Naive thymus-derived CD4-positive, alpha-beta T cell (primary cell): Measurements from ENCODE around the gene CEP78. TPM values are rescaled to one million over a fixed set of nuclear protein-coding genes. Genes with fewer than 3 reads are reported as not detected.
A peak's percentile ranks its signal among the peaks of the same experiment; 100 is the strongest.

Source experiments
- ATAC-seq: fragments of 150-1000 bp; cut with Tn5 transposase; 2 replicates; pipeline ENCODE4 v1.10.0; 2021; ENCODE audit warnings: mild to moderate bottlenecking, moderate library complexity
- CTCF ChIA-PET: fragments of 350-600 bp; sonication (Branson Sonifier 250); formaldehyde crosslinking; loops from one replicate; lab custom pipeline; 2021; ENCODE audit warnings: antibody characterized with exemption; lab: Charles Lee
- POLR2A ChIA-PET: fragments of 350-600 bp; sonication (Branson Sonifier 250); formaldehyde crosslinking; loops from one replicate; lab custom pipeline; 2021; ENCODE audit warnings: antibody characterized with exemption, inconsistent platforms; lab: Charles Lee
- DNase-seq, 9 donors: peaks; one replicate each; pipeline versions ENCODE4 v3.0.0 to v3.0.0-alpha.2; 2020 to 2022; ENCODE audit warnings: mixed read lengths in 1 of 9
- H3K27ac ChIP-seq: one replicate; pipeline ENCODE4 v1.7.0; 2013; ENCODE audit warnings: mild to moderate bottlenecking, low read depth, low read length, moderate library complexity
- H3K27me3 ChIP-seq, 2 donors: one replicate each; pipeline ENCODE4 v1.7.0; 2013; ENCODE audit warnings: low read length in 2 of 2, mild to moderate bottlenecking in 2 of 2, moderate library complexity in 2 of 2; ENCODE audit not compliant: control insufficient read depth in 2 of 2, insufficient read depth in 2 of 2
- H3K36me3 ChIP-seq, 3 experiments: 1 replicate in 2 of 3; 2 replicates in 1 of 3; pipeline ENCODE4 v1.7.0; 2013; ENCODE audit warnings: low read length in 3 of 3, mild to moderate bottlenecking in 3 of 3, moderate library complexity in 1 of 3; ENCODE audit not compliant: insufficient read depth in 3 of 3, control insufficient read depth in 2 of 3
- H3K4me1 ChIP-seq, 2 donors: one replicate each; pipeline ENCODE4 v1.7.0; 2013; ENCODE audit warnings: low read length in 2 of 2, mild to moderate bottlenecking in 2 of 2, moderate library complexity in 1 of 2; ENCODE audit not compliant: control insufficient read depth in 2 of 2, insufficient read depth in 2 of 2
- H3K4me3 ChIP-seq: 2 replicates; pipeline ENCODE4 v1.7.0; 2013; ENCODE audit warnings: mild to moderate bottlenecking, low read length
- H3K9me3 ChIP-seq, 3 experiments: 1 replicate in 2 of 3; 2 replicates in 1 of 3; pipeline ENCODE4 v1.7.0; 2013; ENCODE audit warnings: low read length in 3 of 3; ENCODE audit not compliant: control insufficient read depth in 2 of 3
- H3K27ac Mint-ChIP-seq, 9 donors: one replicate each; pipeline ENCODE4 v1.8.0; 2020 to 2022; ENCODE audit warnings: mixed read lengths in 9 of 9, mild to moderate bottlenecking in 8 of 9, moderate library complexity in 5 of 9, inconsistent platforms in 2 of 9
- H3K27me3 Mint-ChIP-seq, 5 donors: one replicate each; pipeline ENCODE4 v1.8.0; 2021 to 2022; ENCODE audit warnings: mixed read lengths in 5 of 5, mild to moderate bottlenecking in 1 of 5
- H3K36me3 Mint-ChIP-seq, 5 donors: one replicate each; pipeline ENCODE4 v1.8.0; 2020 to 2022; ENCODE audit warnings: mixed read lengths in 5 of 5, mild to moderate bottlenecking in 3 of 5, inconsistent platforms in 1 of 5
- H3K4me1 Mint-ChIP-seq, 7 donors: one replicate each; pipeline ENCODE4 v1.8.0; 2020 to 2022; ENCODE audit warnings: mixed read lengths in 7 of 7, mild to moderate bottlenecking in 3 of 7, inconsistent platforms in 1 of 7
- H3K4me3 Mint-ChIP-seq, 10 donors: one replicate each; pipeline ENCODE4 v1.8.0; 2020 to 2022; ENCODE audit warnings: mild to moderate bottlenecking in 10 of 10, mixed read lengths in 10 of 10, moderate library complexity in 6 of 10, inconsistent platforms in 2 of 10
- H3K9me3 Mint-ChIP-seq, 11 donors: one replicate each; pipeline ENCODE4 v1.8.0; 2020 to 2022; ENCODE audit warnings: mixed read lengths in 11 of 11, mild to moderate bottlenecking in 4 of 11, inconsistent platforms in 1 of 11, moderate library complexity in 1 of 11
- intact Hi-C, 2 donors: fragments of 100-400 bp; cut with micrococcal nuclease; formaldehyde crosslinking; loops; one replicate each; pipeline ENCODE4 v1.15.1; 2023
- polyA plus RNA-seq, 2 donors: library from polyadenylated mRNA; unstranded; fragments of 300-500 nt; fragmentation: Illumina TruSeq; gene quantifications; one replicate each; pipeline ENCODE4 v1.2.3, GENCODE V29; 2021
- total RNA-seq, 6 experiments: library from RNA in 5 of 6; stranded (reverse) in 5 of 6; gene quantifications; 1 replicate in 5 of 6; 2 replicates in 1 of 6; pipeline ENCODE4 v1.2.3 and lab custom pipeline; 2021 to 2026

Gene CEP78
- total and polyA plus RNA-seq, 7 experiments from 2014 or later: 10.9 to 34.8 (median 23.1) TPM

DNA sequence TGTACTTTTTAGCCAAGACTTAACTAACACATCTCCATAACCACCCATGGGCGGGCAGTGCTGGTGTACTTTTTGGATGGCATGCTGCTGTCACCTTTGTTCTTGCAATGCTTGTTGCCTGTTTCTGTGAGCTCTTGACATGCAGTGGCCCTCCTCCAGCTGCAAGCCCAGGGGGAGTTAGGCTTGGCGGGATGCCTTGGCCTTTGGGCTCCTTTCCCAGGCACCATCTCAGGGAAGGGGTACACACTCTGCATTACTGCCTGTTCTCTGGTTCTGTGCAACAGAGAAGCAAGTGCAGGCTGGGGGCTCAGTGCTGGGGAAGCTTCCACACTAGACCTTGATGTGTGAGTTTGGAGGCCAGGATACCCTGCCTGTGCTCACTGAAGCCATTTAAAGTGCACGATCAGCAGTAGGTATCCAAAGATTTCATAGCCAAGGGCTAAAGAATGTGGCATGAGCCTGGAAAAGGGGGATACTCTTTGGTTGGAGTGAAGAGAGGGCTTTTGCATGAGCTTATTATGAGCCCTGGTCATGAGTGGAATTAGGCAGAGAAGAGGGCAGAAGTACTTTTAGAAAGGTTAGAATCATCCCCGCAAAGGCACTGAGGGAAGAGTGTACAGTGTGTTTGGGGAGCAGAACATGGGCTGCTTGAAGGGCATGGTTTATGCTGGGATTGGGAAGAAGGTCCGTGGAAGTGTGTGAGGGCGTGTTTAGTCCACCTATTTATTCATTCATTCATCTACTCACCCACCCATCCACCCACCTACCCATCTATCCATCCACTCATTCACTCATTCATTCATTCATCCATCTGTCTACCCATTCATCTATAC, 83.5 kb downstream of the CEP78 start:
- Histone ChIP-seq H3K27me3 (no peaks in the 10 kb centered on the region), H3K4me3 (no peak overlapping the region), H3K36me3 (peaks cover 0 to 50% (median 0%) of the 10 kb centered on the region in 3 experiments), H3K27ac (no peak overlapping the region), H3K4me1 (no peaks in the 10 kb centered on the region), H3K9me3 (no peaks in the 10 kb centered on the region)
- Mint-ChIP-seq H3K27ac (no peak overlapping the region), H3K9me3 (peaks cover 0 to 6% (median 0%) of the 10 kb centered on the region in 11 donors), H3K27me3 (no peaks in the 10 kb centered on the region), H3K36me3 (peaks cover 25 to 69% (median 55%) of the 10 kb centered on the region in 5 donors), H3K4me1 (peaks cover 0 to 7% (median 0%) of the 10 kb centered on the region in 7 donors), H3K4me3 (no peak overlapping the region)
- ChIA-PET CTCF (no interaction called here), POLR2A (no interaction called here)
- no peak for ATAC-seq
- intact Hi-C loops: no loop called here
- DNase-seq: no peak

DNA sequence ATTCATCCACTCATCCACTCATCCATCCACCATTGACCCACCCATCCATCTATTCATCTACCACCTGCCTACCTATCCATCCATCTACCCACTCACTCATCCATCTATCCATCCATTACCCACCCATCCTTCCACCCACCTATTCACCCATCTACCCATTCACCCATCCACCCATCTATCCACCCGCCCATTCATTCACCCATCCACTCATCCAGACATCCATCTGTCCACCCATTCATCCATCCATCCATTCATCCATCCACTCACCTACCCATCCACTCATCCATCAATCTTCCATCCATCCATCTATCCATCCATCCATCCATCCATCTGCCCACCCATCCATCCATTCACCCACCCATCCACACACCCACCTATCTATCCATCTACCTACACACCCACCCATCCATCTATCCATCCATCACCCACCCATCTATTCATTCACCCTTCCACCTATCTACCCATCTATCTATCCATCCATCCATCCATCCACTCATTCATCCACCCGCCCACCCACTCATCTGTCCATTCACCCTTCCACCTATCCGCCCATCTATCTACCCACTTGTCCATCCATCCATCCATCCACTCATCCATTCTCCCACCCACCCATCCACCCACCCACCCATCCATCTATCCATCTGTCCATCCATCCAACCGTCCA, 84.3 kb downstream of the CEP78 start:
- Histone ChIP-seq H3K4me1 (no peaks in the 10 kb centered on the region), H3K27me3 (no peaks in the 10 kb centered on the region), H3K9me3 (no peaks in the 10 kb centered on the region), H3K4me3 (no peak overlapping the region), H3K27ac (no peak overlapping the region), H3K36me3 (peaks cover 0 to 50% (median 0%) of the 10 kb centered on the region in 3 experiments)
- no peak for ATAC-seq
- no peak overlapping the region for H3K27ac Mint-ChIP-seq
- ChIA-PET POLR2A (no interaction called here), CTCF (no interaction called here)
- peaks cover 0 to 5% (median 4%) of the 10 kb centered on the region in 7 donors for H3K4me1 Mint-ChIP-seq
- peaks cover 0 to 6% (median 0%) of the 10 kb centered on the region in 11 donors for H3K9me3 Mint-ChIP-seq
- intact Hi-C loops: no loop called here
- peaks cover 25 to 65% (median 55%) of the 10 kb centered on the region in 5 donors for H3K36me3 Mint-ChIP-seq
- no peak for DNase-seq
- H3K27me3 Mint-ChIP-seq: no peaks in the 10 kb centered on the region
- no peak overlapping the region for H3K4me3 Mint-ChIP-seq

DNA sequence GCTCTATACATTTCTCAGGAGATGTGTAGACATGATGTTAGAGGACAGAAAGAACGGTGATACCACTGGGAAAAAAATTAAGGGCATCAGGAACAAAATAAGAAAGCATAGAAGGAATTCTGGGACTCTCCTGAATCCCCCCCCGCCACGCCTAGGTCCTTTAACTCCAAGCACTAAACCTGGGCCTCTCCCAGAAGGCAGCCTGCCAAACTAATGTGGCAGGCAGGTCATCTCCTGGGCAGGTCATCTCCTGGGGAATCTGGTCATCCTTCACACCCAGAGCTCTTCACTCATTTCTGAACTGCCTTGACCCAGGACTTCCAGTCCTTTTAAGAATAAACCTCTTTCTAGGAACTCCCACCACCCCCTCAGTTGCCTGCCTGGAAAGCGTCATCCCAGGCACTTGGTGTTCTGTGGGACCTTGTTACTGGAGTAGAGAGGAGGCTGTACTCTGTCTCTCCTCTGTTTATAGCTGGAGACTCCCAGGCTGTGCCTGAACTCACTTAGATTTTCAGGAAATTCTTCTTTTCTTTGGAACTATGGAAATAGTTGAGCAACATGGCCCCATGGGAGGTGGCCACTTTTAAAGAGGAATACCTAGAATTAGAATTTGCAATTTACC, 85.1 kb downstream of the CEP78 start:
- intact Hi-C loops: no loop called here
- peaks cover 0 to 6% (median 0%) of the 10 kb centered on the region in 11 donors for H3K9me3 Mint-ChIP-seq
- Histone ChIP-seq H3K36me3 (peaks cover 0 to 43% (median 0%) of the 10 kb centered on the region in 3 experiments), H3K27ac (no peak overlapping the region), H3K9me3 (no peaks in the 10 kb centered on the region), H3K27me3 (no peaks in the 10 kb centered on the region), H3K4me3 (no peak overlapping the region), H3K4me1 (no peaks in the 10 kb centered on the region)
- DNase-seq (no peak), ATAC-seq (no peak)
- CTCF ChIA-PET: no interaction called here
- no peak overlapping the region for H3K27ac Mint-ChIP-seq
- no peaks in the 10 kb centered on the region for H3K27me3 Mint-ChIP-seq
- peaks cover 25 to 66% (median 61%) of the 10 kb centered on the region in 5 donors for H3K36me3 Mint-ChIP-seq
- POLR2A ChIA-PET: no interaction called here
- H3K4me3 Mint-ChIP-seq: no peak overlapping the region
- H3K4me1 Mint-ChIP-seq: peaks cover 0 to 14% (median 10%) of the 10 kb centered on the region in 7 donors

DNA sequence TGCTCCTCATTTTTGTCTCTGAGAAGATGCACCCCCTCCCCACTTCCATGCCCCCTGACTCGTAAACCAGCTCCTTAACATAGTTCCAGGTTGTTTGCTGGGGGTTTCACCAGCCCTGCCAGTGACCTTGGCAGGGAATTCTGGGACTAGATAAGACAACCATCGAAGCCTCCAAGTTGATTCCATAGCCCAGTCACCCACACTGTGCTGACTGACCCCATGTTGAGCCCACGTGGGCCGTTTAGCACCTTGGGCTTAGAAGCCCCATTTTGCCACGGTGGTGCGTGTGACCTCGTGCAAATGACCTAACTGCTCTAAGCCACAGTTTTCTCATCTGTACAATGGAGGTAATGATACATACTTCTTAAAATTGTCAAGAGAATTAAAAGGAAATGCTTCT, 85.6 kb downstream of the CEP78 start:
- Mint-ChIP-seq H3K27me3 (no peaks in the 10 kb centered on the region), H3K27ac (peak overlapping the region in 1 of 9 donors; percentile 51), H3K9me3 (peaks cover 0 to 6% (median 0%) of the 10 kb centered on the region in 11 donors), H3K4me1 (peaks cover 0 to 14% (median 10%) of the 10 kb centered on the region in 7 donors), H3K36me3 (peaks cover 25 to 61% (median 59%) of the 10 kb centered on the region in 5 donors), H3K4me3 (no peak overlapping the region)
- CTCF ChIA-PET: no interaction called here
- no peak overlapping the region for H3K4me3 ChIP-seq
- no peaks in the 10 kb centered on the region for H3K9me3 ChIP-seq
- H3K36me3 ChIP-seq: peaks cover 0 to 38% (median 0%) of the 10 kb centered on the region in 3 experiments
- H3K27me3 ChIP-seq: no peaks in the 10 kb centered on the region
- no peaks in the 10 kb centered on the region for H3K4me1 ChIP-seq
- intact Hi-C loops: no loop called here
- DNase-seq (no peak), ATAC-seq (no peak)
- POLR2A ChIA-PET: no interaction called here
- no peak overlapping the region for H3K27ac ChIP-seq

DNA sequence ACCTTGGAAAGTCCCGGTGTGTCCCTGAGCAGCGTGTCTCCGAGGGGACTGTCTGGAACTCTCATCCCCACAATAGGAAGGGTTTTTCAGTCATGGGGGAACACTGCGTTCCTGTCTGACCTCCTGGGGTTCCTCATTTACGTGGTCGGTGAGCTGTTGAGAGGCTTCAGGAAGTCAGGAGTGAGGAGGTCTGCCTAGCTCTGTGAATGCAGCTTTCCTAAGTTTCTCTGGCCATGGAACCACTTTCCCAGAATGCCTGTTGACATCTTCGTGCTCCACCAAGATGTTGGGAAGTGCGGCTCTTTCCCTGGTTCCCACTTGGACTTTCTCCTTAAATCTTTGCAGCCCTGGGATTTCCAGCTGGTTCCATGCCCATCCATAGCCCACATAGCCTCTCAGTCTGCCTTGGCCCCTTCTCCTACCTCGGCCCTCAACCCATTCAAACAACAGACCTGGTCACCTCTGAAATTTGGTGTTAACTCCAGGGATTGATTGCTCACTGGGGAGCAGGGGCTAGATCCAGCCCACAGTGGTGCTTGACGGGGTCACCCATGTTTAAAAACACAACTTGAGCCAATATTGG, 88.3 kb downstream of the CEP78 start:
- H3K27ac Mint-ChIP-seq: peak overlapping the region in 3 of 9 donors; percentile 34 to 45 (median 38)
- Histone ChIP-seq H3K27ac (no peak overlapping the region), H3K36me3 (peaks cover 0 to 12% (median 0%) of the 10 kb centered on the region in 3 experiments), H3K9me3 (no peaks in the 10 kb centered on the region), H3K27me3 (no peaks in the 10 kb centered on the region), H3K4me3 (no peak overlapping the region), H3K4me1 (no peaks in the 10 kb centered on the region)
- DNase-seq (no peak), ATAC-seq (no peak)
- peaks cover 23 to 53% (median 50%) of the 10 kb centered on the region in 5 donors for H3K36me3 Mint-ChIP-seq
- H3K4me3 Mint-ChIP-seq: no peak overlapping the region
- intact Hi-C loops: no loop called here
- CTCF ChIA-PET: no interaction called here
- peaks cover 0 to 14% (median 10%) of the 10 kb centered on the region in 7 donors for H3K4me1 Mint-ChIP-seq
- H3K27me3 Mint-ChIP-seq: no peaks in the 10 kb centered on the region
- H3K9me3 Mint-ChIP-seq: peaks cover 0 to 6% (median 0%) of the 10 kb centered on the region in 11 donors
- POLR2A ChIA-PET: no interaction called here

DNA sequence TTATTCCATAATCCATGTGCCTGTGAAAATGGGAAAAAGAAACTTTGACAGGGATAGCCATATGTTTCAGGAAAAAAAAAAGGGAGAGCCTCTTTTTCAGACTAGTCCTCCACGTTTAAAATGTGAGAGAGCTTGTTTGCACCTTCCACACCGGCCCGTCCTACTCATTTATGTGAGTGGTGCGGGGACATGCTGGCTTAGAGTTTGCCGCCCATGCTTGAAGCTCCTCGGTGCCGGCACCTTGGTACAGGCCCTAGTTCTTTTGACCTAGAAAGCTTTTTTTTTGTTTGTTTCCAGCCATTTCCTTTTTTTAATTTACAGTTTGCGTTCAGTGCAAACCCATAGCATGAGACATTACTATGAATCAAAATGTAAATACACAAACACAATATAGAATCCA, 88.8 kb downstream of the CEP78 start:
- Mint-ChIP-seq H3K9me3 (peaks cover 0 to 5% (median 0%) of the 10 kb centered on the region in 11 donors), H3K36me3 (peaks cover 21 to 52% (median 50%) of the 10 kb centered on the region in 5 donors), H3K27ac (peak overlapping the region in 1 of 9 donors; percentile 45), H3K4me3 (no peak overlapping the region), H3K4me1 (peaks cover 0 to 14% (median 10%) of the 10 kb centered on the region in 7 donors), H3K27me3 (no peaks in the 10 kb centered on the region)
- no peak overlapping the region for H3K27ac ChIP-seq
- H3K4me1 ChIP-seq: no peaks in the 10 kb centered on the region
- intact Hi-C loops: no loop called here
- POLR2A ChIA-PET: no interaction called here
- no peaks in the 10 kb centered on the region for H3K9me3 ChIP-seq
- H3K4me3 ChIP-seq: no peak overlapping the region
- H3K27me3 ChIP-seq: no peaks in the 10 kb centered on the region
- CTCF ChIA-PET: no interaction called here
- DNase-seq (no peak), ATAC-seq (no peak)
- peaks cover 0 to 6% (median 0%) of the 10 kb centered on the region in 3 experiments for H3K36me3 ChIP-seq
